NCI-H2196 treated with DMSO at 0.1 percent for 48 hours (cell line): ENCODE measurements around the gene PAOX.
"Not testable (repeated sequence)": the region's sequence is repeated elsewhere in the genome, so short reads cannot be mapped to it uniquely, and the experiment has no call there.

Source experiments
- DNase-seq: peaks from one replicate; lab custom pipeline; 2025; ENCODE audit not compliant: unreplicated experiment; lab: John Stamatoyannopoulos, UW

The PAOX gene

DNA sequence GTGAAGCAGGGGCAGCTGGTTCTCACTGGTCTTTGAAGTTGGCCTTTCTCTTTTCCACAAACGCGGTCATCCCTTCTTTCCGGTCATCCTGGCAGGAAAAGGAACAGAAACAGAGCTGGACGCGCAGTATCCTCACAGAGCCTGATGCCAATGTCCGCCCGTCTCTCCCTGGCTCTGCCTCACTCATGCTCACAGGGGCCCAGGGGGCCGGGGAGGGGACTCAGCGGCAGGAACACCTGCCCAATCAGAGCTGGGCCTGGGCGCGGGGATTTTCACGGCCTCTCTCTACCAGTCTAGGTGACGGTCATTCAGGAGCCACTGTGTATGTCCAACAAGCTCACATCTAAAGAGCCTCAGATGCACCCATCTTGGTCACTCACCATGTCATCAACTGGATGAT, 16.2 kb upstream of the PAOX start:
- DNase-seq: no peak

DNA sequence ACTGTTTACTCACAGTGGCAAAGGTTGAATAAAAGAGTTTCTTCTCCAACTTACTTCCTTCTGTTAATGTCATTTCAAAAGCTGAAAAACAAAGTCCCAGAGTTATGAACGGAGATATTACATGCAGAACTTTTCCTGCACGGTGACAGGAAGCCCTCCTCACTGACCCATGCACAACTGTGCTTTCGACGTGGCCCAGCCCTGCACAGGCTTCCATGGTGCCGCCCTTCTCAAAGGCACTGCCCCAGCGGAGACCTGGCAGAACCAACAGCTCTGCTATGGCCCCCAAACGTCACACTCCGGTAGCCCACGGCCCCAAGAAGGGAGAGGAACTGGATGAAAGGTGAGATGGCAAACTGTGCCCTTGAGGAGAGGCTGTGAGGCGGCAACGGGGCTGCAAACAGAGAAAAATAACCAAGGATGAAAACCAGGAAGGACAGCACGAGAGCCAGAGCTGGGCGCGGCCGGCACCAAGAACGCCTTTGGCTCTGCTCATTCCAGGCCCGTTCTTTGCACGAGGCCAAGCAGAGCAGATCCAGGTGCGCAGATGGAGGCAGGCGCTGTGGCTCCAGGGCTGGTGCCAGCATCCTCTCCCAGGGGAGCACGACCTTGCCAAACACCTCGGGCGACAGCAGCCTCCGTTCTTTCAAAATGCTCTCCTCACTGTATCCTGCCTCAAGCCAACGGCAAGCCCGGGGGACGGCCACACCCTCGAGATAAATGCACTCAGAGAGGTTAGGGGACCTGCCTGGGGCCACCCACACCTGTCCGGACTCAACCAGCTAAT, 14.2 kb upstream of the PAOX start:
- no peak for DNase-seq

DNA sequence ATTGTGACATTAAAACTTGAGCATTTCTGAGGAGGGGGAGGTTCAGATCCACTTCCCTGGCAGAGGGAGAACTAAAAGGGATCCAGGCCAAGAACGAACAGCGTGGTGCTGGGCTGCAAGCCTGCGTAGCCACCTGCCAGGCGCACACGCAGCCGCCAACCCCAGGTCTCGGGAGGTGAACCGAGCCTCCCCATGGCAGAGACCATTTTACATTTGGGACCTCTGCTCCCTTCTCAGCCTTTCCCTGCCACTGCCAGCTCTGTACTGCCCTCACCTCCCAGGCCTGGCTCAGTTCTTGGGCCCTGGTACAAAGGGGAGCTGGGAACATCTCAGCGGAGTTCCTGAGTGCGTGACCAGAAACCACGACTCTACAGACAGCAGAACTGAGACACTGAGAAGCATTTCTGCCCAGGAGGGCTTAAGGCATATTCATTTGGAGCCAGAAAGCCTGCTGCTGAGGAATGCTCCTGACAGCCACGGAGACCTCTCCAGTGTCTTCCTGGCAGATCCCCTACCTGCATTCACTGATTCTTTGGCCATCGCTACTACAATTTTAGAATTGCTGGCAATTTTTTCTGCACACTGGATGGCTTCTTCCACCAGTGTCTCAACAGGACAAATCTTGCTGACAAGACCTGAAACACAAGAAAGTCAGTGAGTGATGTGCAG, 13.5 kb upstream of the PAOX start:
- DNase-seq: no peak

DNA sequence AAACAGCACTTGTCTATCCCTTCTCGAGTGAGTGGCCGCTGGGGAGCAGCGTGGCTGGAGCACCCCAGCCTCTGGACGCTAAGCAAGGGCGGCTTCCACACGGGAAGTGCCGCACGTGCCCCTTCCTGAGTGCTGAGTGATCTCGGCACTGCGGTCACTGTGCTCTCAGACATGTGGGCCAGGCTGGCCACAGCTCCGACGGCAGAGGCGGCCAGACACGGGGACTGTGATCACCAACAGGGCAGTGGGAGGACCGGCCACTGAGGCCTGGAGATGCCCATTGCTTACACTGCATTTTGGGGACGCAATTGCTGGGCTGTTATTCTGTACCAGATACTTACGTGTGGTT, 13.0 kb upstream of the PAOX start:
- no peak for DNase-seq

- DNase-seq: no peak
These were observed 12.3 kb upstream of the PAOX start for GRCh38 chr10:133366751-133367150.

DNA sequence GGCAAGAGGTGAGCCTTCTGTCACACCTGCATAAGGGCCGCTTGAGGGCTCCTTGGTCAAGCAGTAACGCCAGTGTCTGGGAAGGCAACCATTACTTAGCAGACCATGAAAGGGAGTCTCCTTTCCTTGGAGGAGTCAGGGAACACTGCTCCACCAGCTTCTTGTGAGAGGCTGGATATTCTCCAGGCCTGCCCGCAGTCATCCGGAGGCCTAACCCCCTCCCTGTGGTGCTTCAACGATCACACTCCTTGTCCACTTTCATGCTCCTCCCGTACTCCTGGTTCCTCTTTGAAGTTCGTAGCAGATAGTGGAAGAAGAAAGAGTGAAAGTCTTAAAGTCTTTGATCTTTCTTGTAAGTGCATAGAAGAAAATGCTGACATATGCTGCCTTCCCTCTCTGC, 11.6 kb upstream of the PAOX start:
- not testable (repeated sequence) for DNase-seq

GRCh38 chr10:133368153-133368552, 10.9 kb upstream of the PAOX start:
- DNase-seq: no peak

DNA sequence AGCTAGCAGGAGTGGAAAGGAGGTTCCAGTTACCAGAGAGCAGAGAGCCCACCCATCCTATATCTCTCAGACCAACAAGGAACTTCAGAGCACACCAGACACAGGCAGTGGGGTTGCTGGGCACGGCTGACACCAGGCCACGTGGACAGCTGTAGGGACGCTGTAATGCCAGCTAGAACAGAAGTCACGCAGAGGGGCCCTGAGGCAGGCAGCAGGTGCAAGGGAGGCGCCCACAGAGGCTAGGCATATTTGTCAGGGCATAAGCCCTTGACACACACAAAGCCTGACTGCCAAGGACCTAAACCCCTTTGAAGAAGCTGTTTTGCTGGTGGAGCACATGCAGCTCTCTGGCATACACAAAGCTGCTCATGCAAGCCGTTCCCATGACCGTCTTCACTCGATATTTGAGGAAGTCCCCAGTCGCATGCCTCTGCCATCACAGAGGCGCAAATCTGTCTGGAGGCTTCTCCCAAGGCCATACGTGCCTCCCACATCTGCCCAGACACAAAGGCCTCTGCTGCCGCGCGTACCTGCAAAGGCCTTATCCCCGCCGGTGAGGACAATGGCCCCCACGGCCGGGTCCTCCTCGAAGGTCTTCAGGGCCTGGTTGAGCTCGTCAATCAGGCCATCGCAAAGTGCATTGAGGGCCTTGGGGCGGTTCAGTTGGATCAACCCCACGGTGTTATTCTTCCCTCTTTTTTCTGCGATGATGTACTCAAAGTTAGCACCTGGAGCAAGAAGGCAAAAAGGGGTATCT, 8.9 kb upstream of the PAOX start:
- no peak for DNase-seq

GRCh38 chr10:133372507-133372906, 6.6 kb upstream of the PAOX start:
- DNase-seq: no peak

DNA sequence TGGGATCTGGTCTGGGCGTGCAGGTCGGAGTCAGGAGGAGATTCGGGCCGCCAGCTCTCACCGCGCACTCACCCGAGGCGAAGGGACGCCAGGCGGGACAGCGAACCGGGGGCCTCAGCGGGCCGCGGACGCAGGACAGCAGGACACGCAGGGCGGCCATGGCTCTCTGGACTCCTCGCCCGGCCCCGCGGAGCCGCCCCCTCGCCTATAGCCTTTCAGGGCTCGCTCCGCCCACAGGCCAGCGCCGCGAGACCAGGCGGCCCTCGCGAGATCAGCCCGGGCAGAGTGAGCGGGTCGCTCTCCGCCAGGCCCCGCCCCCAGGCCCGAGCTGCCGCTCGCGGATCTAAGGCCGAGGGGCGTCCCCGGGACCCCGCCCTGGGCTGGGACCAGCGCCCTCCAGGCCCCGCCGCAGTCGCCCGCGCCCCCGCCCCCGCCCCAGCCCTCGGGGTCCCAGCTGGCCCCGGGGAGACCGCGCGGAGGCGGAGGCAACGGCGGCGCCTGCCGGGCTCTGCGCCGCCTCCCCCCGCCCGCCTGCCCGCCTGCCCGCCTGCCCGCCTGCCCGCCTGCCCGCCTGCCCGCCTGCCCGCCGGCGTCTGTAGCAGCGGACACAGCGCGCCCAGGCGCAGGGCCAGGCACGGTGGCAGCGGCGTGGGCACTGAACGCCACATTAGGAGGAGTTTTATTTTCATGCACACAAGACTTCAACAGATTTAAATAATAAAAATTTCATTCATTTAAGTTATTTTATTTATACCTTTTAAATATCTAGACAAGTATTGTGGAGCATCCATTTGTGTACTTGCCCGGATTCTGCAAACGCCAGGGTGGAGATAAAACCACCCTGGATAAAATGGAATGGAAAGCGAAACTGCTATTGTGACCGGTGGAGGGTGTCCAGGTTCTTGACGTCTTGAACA, 5.6 kb upstream of the PAOX start, which contains the start of gene ECHS1:
Gene ECHS1, minus strand, starts transcription at position 181 of the 917 bp plus-strand sequence. Its CDS starts 21 bp downstream, at position 160.
- peak; percentile 39 for DNase-seq

DNA sequence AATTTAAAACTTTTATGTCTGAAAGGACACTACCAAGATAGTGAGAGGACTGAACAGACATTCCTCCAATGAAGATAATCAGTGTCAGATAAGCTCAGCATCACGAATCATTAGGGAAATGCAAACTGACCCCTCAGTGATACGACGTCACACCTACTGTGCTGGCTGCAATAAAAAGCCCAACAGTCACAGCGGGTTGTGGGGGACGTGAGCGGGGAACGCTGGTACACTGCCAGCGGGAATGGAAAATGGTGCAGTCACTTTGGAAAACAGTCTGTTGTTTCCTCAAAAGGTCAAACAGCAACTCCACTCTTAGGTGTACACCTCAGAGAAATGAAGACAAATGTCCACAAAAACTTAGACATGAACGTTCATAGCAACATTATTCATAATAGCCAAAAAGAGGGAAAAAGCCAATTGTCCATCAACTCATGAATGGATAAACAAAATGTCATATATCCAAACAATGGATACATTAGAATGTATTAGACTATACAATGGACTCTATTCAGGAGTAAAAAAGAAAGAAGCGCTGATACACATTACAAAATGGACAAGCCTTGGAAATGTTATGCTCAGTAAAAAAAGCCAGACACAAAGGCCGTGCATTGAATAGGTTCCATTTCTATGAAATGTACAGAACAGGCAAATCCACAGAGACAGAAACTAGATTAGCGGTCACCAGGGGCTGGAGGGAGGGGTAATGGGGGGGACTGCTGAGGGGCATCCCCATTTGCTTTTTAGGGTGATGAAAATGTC, 3.5 kb upstream of the PAOX start:
- no peak for DNase-seq

DNA sequence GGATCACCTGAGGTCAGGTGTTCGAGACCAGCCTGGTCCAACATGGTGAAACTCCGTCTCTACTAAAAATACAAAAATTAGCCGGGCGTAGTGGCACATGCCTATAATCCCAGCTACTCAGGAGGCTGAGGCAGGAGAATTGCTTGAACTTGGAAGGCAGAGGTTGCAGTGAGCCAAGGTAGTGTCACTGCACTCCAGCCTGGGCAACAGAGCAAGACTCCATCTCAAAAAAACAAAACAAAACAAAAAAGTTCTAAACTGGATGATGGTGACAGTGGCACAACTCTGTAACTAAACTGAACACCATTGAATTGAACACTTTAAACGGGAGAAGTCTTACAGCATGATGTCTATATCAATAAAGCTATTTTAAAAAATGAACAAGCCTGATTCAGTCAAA, 2.9 kb upstream of the PAOX start:
- not testable (repeated sequence) for DNase-seq

DNA sequence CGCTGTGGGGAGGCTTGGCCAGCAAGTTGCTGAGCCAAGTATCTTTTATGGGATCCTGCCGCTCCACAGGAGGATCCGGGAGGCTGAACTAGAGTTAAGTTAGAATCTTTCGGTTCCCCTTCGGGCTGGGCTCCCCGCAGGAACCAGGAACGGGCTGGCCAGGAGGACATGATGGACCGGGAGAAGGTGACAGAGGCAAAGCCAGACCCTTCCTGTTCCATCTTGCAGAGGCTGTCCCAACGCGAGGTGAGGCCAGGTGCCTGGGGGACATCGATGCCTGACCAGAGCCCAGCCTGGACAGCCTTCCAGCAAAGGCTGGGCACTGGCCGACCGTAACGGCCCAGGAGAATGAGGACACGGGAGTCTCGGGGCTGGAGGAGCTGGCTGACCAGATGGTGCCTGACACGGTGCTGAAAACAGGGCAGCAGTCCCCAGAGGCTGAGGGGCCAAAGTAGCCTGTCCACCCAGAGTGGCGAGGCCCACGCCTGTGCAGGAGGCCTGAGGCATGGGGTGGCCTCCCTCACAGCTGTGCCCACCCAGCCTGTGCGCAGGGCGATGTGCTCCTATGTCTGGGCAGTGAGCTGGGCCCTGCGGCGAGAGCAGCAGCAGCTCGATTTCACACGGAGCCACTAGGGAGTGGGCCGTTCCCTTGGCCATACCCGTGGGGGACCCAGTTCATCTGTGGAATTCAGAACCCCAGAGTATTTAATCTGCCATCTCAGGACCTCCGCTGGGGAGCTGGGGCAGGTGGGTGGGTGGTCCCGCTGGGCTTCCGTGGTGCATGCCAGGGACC, 1.8 kb upstream of the PAOX start:
- DNase-seq: no peak

- no peak for DNase-seq
These were observed 1.2 kb upstream of the PAOX start for GRCh38 chr10:133377818-133378250.

GRCh38 chr10:133378251-133379096, 588 bp upstream of the PAOX start:
- no peak for DNase-seq

- DNase-seq: no peak
These were observed 972 bp downstream of the PAOX start for GRCh38 chr10:133379801-133380666.

DNA sequence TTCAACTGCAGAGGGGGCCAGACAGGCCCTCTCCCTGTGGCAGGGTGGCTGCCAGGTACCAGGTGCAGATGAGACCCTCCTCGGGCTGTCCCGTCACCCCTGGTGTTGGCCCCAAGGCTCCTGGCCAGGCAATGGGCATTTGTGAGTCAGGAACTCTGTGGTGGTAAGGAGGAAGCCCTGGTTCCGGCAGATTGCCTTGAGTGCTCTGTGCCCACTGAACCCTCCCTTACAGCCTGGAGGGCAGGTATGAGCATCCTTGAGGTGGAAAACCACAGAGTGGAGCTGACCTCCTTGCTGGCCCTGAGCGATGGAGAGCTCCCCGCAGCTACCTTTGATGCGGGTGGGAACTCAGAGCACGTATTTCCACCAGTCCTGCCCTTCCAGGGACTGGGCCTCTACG, 2.0 kb downstream of the PAOX start:
- DNase-seq: no peak
